GM12878 (cell line): Measurements from ENCODE around the gene MESD. TPM values are rescaled to one million over a fixed set of nuclear protein-coding genes. Genes with fewer than 3 reads are reported as not detected.

Experiments used
- ATAC-seq: fragments of 200-7000 bp; cut with Tn5 transposase; 3 replicates; pipeline ENCODE4 v1.9.1; 2020; ENCODE audit warnings: mild to moderate bottlenecking, moderate library complexity
- BruUV-seq: library from RNA; stranded (reverse); fragments of 400-500 nt; replicated peaks from 2 replicates; lab custom pipeline; 2021; lab: Mats Ljungman, UMichigan
- CTCF ChIA-PET: fragments of 300-600 bp; sonication (Branson Sonifier 250); formaldehyde crosslinking; extraction: SDS; loops from one replicate; lab custom pipeline; 2021; ENCODE audit warnings: inconsistent platforms; lab: Yijun Ruan, JAX
- POLR2A ChIA-PET: fragments of 350-600 bp; formaldehyde crosslinking; extraction: SDS; loops from one replicate; lab custom pipeline; 2021; ENCODE audit warnings: inconsistent platforms; lab: Charles Lee
- RAD21 ChIA-PET: fragments of 300-600 bp; sonication (Branson Sonifier 250); formaldehyde crosslinking; loops from one replicate; lab custom pipeline; 2023; ENCODE audit warnings: antibody characterized with exemption; ENCODE audit not compliant: unreplicated experiment; lab: Charles Lee
- SMC1A ChIA-PET: fragments of 300-600 bp; sonication (Branson Sonifier 250); formaldehyde crosslinking; loops from one replicate; lab custom pipeline; 2023; ENCODE audit not compliant: unreplicated experiment, uncharacterized antibody; lab: Charles Lee
- DNase-seq: peaks from one replicate; pipeline ENCODE4 v3.0.0-alpha.2; 2011; ENCODE audit warnings: low read depth, low spot score
- FAIRE-seq: peaks from 3 replicates; lab custom pipeline; 2011; peaks lifted over from hg19 to GRCh38; lab: Jason Lieb, UNC
- H2AFZ ChIP-seq: 2 replicates; pipeline ENCODE4 v1.6.0; 2011; ENCODE audit warnings: low read depth, low read length, control low read depth; ENCODE audit not compliant: control insufficient read depth
- H3K27ac ChIP-seq: 2 replicates; pipeline ENCODE4 v1.5.1; 2011; ENCODE audit warnings: control low read depth; ENCODE audit not compliant: control insufficient read depth, insufficient read depth
- H3K27me3 ChIP-seq, 2 experiments: replicated peaks in 1 of 2; 2 replicates each; pipeline versions ENCODE4 v1.6.0 to v1.6.1; 2011; ENCODE audit warnings: low read length in 1 of 2; ENCODE audit not compliant: control insufficient read depth in 2 of 2, insufficient read depth in 2 of 2
- H3K36me3 ChIP-seq, 2 experiments: 2 replicates each; pipeline ENCODE4 v1.5.1; 2011; ENCODE audit warnings: low read length in 1 of 2; ENCODE audit not compliant: control insufficient read depth in 2 of 2, insufficient read depth in 2 of 2
- H3K4me1 ChIP-seq: 2 replicates; pipeline ENCODE4 v1.6.1; 2011; ENCODE audit warnings: mild to moderate bottlenecking, low read length, moderate library complexity, mixed read lengths; ENCODE audit not compliant: control insufficient read depth, insufficient read depth
- H3K4me2 ChIP-seq: 2 replicates; pipeline ENCODE4 v1.6.0; 2011; ENCODE audit warnings: control low read depth; ENCODE audit not compliant: control insufficient read depth, insufficient read depth
- H3K4me3 ChIP-seq: fragments of 200-600 bp; sonication (generic); 2 replicates; pipeline ENCODE4 v1.5.1; 2016
- H3K79me2 ChIP-seq: 2 replicates; pipeline ENCODE4 v1.6.0; 2011; ENCODE audit warnings: low read length; ENCODE audit not compliant: control insufficient read depth, insufficient read depth
- H3K9ac ChIP-seq: 2 replicates; pipeline ENCODE4 v1.8.0; 2011; ENCODE audit warnings: low read length, control low read depth, mixed read lengths; ENCODE audit not compliant: control insufficient read depth, insufficient read depth
- H3K9me3 ChIP-seq: replicated peaks from 3 replicates; pipeline ENCODE4 v1.5.1; 2011; ENCODE audit warnings: mild to moderate bottlenecking, low read length; ENCODE audit not compliant: control insufficient read depth, insufficient read depth
- H4K20me1 ChIP-seq: 2 replicates; pipeline ENCODE4 v1.6.0; 2011; ENCODE audit not compliant: control insufficient read depth, insufficient read depth
- CEBPB ChIP-seq, 2 experiments: fragments of 150-350 bp in 1 of 2; IDR thresholded peaks; 2 replicates each; pipeline ENCODE4 v1.6.1; 2012 to 2014; ENCODE audit warnings: low read depth in 2 of 2, low read length in 2 of 2, borderline replicate concordance in 1 of 2, inconsistent platforms in 1 of 2
- GATAD2B ChIP-seq: fragments of 450-650 bp; conservative IDR thresholded peaks from 2 replicates; pipeline ENCODE4 v1.6.1; 2017; ENCODE audit warnings: low read depth, mild to moderate bottlenecking, moderate library complexity
- KDM1A ChIP-seq: fragments of 200-600 bp; sonication (generic); IDR thresholded peaks from 2 replicates; pipeline ENCODE4 v1.6.1; 2016; ENCODE audit warnings: borderline replicate concordance
- ZBED1 ChIP-seq: IDR thresholded peaks from 2 replicates; pipeline ENCODE4 v1.6.1; 2016; ENCODE audit warnings: borderline replicate concordance
- WGBS: methylation state at CpG from one replicate; pipeline ENCODE4 v1.1.6; 2016; ENCODE audit warnings: low lambda C conversion rate; ENCODE audit not compliant: insufficient replicate concordance, insufficient coverage; ENCODE audit errors: missing lambda C conversion rate; 5-methylcytosine and 5-hydroxymethylcytosine counted together
- in situ Hi-C: fragments of 300-500 bp; cut with MboI; formaldehyde crosslinking; loops from 9 replicates; pipeline ENCODE4 v1.14.3; 2018; ENCODE audit warnings: mixed read lengths
- intact Hi-C: fragments of 100-400 bp; cut with micrococcal nuclease; formaldehyde crosslinking; loops from one replicate; pipeline ENCODE4 v1.14.2; 2022; ENCODE audit not compliant: unreplicated experiment
- polyA plus RNA-seq, 11 experiments: library from polyadenylated mRNA; depleted of rRNA in 4 of 11; unstranded in 6 of 11; stranded (reverse) in 5 of 11; fragments of >200 nt; fragmentation: Nextera tagmentation in 4 of 11; fragmentation: Illumina TruSeq in 1 of 11; extraction: Ambion mirVana in 4 of 11; extraction: Trizol in 1 of 11; gene quantifications; 1 replicate in 1 of 11; 2 replicates in 10 of 11; pipeline versions ENCODE4 v1.2.1 to v1.2.3, GENCODE V29; 2011 to 2016; ENCODE audit warnings: inconsistent platforms in 2 of 11, missing spikeins in 2 of 11, low read depth in 1 of 11
- total RNA-seq, 4 experiments: library from RNA; depleted of rRNA in 3 of 4; stranded (reverse); fragments of >200 nt in 3 of 4; fragmentation: Illumina TruSeq in 1 of 4; extraction: Trizol in 1 of 4; gene quantifications; 2 replicates each; pipeline versions ENCODE4 v1.2.1 to v1.2.3, GENCODE V29; 2013 to 2021

Gene MESD
- total and polyA plus RNA-seq, 10 of the 15 experiments (the other 5 are each of a cell fraction or from before 2014, with no cell fraction given), result 10.2 to 39.8 (median 20.9) TPM

DNA sequence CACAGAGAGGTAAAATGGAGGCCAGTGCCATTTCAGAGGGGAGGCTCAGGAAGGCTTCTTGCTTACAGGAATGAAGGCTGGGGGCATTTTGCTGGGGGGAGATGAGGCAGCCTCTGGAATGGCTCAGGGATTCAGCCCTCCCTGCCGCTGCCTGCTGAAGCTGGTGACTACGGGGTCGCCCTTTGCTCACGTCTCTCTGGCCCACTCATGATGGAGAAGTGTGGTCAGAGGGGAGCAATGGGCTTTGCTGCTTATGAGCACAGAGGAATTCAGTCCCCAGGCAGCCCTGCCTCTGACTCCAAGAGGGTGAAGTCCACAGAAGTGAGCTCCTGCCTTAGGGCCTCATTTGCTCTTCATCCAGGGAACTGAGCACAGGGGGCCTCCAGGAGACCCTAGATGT is 39.9 kb downstream of the MESD start:
- no peak overlapping the region for H3K27ac ChIP-seq
- ChIA-PET CTCF (no interaction called here), RAD21 (no interaction called here), POLR2A (no interaction called here), SMC1A (no interaction called here)
- peaks cover 0 to 1% of the 10 kb centered on the region in 2 experiments; a peak in 3 of 4 replicates for H3K36me3 ChIP-seq
- H2AFZ ChIP-seq, result no peak overlapping the region
- no peak overlapping the region for H3K4me2 ChIP-seq
- H3K4me1 ChIP-seq, result no peaks in the 10 kb centered on the region
- 100% methylated on average over 4 of the region's 4 CpGs for WGBS
- in situ Hi-C loops, result no loop called here
- no peaks in the 10 kb centered on the region for H3K27me3 ChIP-seq
- H3K79me2 ChIP-seq, result no peaks in the 10 kb centered on the region
- no peak overlapping the region for H3K4me3 ChIP-seq
- intact Hi-C loops, result no loop called here
- BruUV-seq, result no TSS peak
- DNase-seq, result no peak
- no peaks in the 10 kb centered on the region for H4K20me1 ChIP-seq
- H3K9ac ChIP-seq, result no peak overlapping the region
- no peak for ATAC-seq
- TF ChIP-seq GATAD2B, result no peak
- TF ChIP-seq, all 136 proteins: peak for 0
- no peaks in the 10 kb centered on the region for H3K9me3 ChIP-seq
- FAIRE-seq, result no peak

DNA sequence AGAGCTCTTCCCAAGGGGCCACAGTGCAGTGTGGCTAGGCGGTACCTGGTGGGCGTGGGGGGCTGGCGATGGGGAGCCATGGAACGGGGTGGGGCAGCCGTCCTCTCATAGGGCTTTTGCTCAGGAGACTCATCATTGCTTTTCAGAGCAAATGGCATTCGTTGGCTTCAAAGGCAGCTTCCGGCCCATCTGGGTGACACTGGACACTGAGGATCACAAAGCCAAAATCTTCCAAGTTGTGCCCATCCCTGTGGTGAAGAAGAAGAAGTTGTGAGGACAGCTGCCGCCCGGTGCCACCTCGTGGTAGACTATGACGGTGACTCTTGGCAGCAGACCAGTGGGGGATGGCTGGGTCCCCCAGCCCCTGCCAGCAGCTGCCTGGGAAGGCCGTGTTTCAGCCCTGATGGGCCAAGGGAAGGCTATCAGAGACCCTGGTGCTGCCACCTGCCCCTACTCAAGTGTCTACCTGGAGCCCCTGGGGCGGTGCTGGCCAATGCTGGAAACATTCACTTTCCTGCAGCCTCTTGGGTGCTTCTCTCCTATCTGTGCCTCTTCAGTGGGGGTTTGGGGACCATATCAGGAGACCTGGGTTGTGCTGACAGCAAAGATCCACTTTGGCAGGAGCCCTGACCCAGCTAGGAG is 40.8 kb downstream of the MESD start:
- ChIA-PET RAD21 (no interaction called here), POLR2A (interaction anchor here (0.6 kb wide), 1 partner anchor 48 kb away, joined by 4 read pairs; no protein-coding TSS in a partner anchor), CTCF (no interaction called here), SMC1A (interaction anchor here (0.5 kb wide), 1 partner anchor 232 kb away, joined by 3 read pairs; no protein-coding TSS in a partner anchor)
- no peaks in the 10 kb centered on the region for H3K4me1 ChIP-seq
- peaks cover 0 to 1% of the 10 kb centered on the region in 2 experiments; a peak in 3 of 4 replicates for H3K36me3 ChIP-seq
- 95% methylated on average over 13 of the region's 13 CpGs for WGBS
- H3K79me2 ChIP-seq, result no peaks in the 10 kb centered on the region
- H4K20me1 ChIP-seq, result no peaks in the 10 kb centered on the region
- ATAC-seq (no peak), DNase-seq (no peak), FAIRE-seq (no peak)
- H3K27ac ChIP-seq, result no peak overlapping the region
- in situ Hi-C loops (no loop called here), intact Hi-C loops (no loop called here)
- no peak overlapping the region for H2AFZ ChIP-seq
- no peak overlapping the region for H3K4me2 ChIP-seq
- H3K9me3 ChIP-seq, result no peaks in the 10 kb centered on the region
- no TSS peak for BruUV-seq
- no peak overlapping the region for H3K4me3 ChIP-seq
- no peaks in the 10 kb centered on the region for H3K27me3 ChIP-seq
- TF ChIP-seq CEBPB (IDR thresholded peaks at IDR 0.05; ENCODE audit: borderline replicate concordance in 1 of 2, low read depth in 2 of 2, low read length in 2 of 2), result no peak
- TF ChIP-seq KDM1A, result no peak
- no peak for TF ChIP-seq ZBED1
- no peak overlapping the region for H3K9ac ChIP-seq
